H1 (cell line): ENCODE measurements around the gene NDUFS8.

ENCODE experiments used
- BACH1 ChIP-seq: IDR thresholded peaks from 2 replicates; pipeline ENCODE4 v1.6.1; 2012; ENCODE audit warnings: low read length, improper control_type of control experiment
- FOSL1 ChIP-seq: IDR thresholded peaks from 2 replicates; pipeline ENCODE4 v1.6.1; 2011; ENCODE audit warnings: mild to moderate bottlenecking, low read depth, low read length, moderate library complexity; ENCODE audit not compliant: insufficient read depth
- JUND ChIP-seq: IDR thresholded peaks from 2 replicates; pipeline ENCODE4 v1.6.1; 2011; ENCODE audit warnings: mild to moderate bottlenecking, improper control_type of control experiment, low read length
- POLR2A ChIP-seq, 2 experiments: IDR thresholded peaks; 1 replicate in 1 of 2; 2 replicates in 1 of 2; pipeline ENCODE4 v1.6.1; 2011; ENCODE audit warnings: low read depth in 2 of 2, low read length in 2 of 2, mild to moderate bottlenecking in 2 of 2; ENCODE audit errors: control extremely low read depth in 1 of 2
- POLR2AphosphoS5 ChIP-seq: IDR thresholded peaks from 2 replicates; pipeline ENCODE4 v1.6.1; 2011; ENCODE audit warnings: low read depth, low read length
- TCF12 ChIP-seq: IDR thresholded peaks from 2 replicates; pipeline ENCODE4 v1.6.1; 2011; ENCODE audit warnings: low read depth, mild to moderate bottlenecking, low read length
- TF ChIP-seq, protein P1 (sequence below), 3 experiments: IDR thresholded peaks; 1 replicate in 2 of 3; 2 replicates in 1 of 3; pipeline versions ENCODE4 v1.5.1 to v1.6.1; 2011; ENCODE audit warnings: low read length in 3 of 3, mild to moderate bottlenecking in 3 of 3, inconsistent platforms in 2 of 3, low read depth in 1 of 3, moderate library complexity in 1 of 3; ENCODE audit not compliant: insufficient read depth in 1 of 3; ENCODE audit errors: control extremely low read depth in 1 of 3

GRCh38 chr11:68031144-68031464 lies 623 bp downstream of the NDUFS8 start:
- TF ChIP-seq POLR2A (IDR thresholded peaks at IDR 0.05; ENCODE audit: control extremely low read depth in 1 of 2, low read depth in 2 of 2, low read length in 2 of 2) (no peak), TCF12 (no peak), POLR2AphosphoS5 (no peak), BACH1 (no peak), JUND (no peak), FOSL1 (no peak)
- TF ChIP-seq, protein P1, sequence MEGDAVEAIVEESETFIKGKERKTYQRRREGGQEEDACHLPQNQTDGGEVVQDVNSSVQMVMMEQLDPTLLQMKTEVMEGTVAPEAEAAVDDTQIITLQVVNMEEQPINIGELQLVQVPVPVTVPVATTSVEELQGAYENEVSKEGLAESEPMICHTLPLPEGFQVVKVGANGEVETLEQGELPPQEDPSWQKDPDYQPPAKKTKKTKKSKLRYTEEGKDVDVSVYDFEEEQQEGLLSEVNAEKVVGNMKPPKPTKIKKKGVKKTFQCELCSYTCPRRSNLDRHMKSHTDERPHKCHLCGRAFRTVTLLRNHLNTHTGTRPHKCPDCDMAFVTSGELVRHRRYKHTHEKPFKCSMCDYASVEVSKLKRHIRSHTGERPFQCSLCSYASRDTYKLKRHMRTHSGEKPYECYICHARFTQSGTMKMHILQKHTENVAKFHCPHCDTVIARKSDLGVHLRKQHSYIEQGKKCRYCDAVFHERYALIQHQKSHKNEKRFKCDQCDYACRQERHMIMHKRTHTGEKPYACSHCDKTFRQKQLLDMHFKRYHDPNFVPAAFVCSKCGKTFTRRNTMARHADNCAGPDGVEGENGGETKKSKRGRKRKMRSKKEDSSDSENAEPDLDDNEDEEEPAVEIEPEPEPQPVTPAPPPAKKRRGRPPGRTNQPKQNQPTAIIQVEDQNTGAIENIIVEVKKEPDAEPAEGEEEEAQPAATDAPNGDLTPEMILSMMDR (IDR thresholded peaks at IDR 0.05; ENCODE audit: control extremely low read depth in 1 of 3, insufficient read depth in 1 of 3, low read depth in 1 of 3, low read length in 3 of 3), result no peak
